Measurements from ENCODE around the gene GREB1.
"Not testable (repeated sequence)": the region's sequence is repeated elsewhere in the genome, so short reads cannot be mapped to it uniquely, and the experiment has no call there.

Gene GREB1

GRCh38 chr2:11647834-11648600 is 114.2 kb downstream of the GREB1 start:
- no peak for DNase-seq

GRCh38 chr2:11649093-11649492 is 115.2 kb downstream of the GREB1 start:
- no peak for DNase-seq

GRCh38 chr2:11651856-11652548 is 118.2 kb downstream of the GREB1 start:
- DNase-seq = no peak

GRCh38 chr2:11652553-11652952 is 118.7 kb downstream of the GREB1 start:
- no peak for DNase-seq

GRCh38 chr2:11655495-11655894 is 121.7 kb downstream of the GREB1 start:
- DNase-seq = no peak

GRCh38 chr2:11656252-11656651 is 122.4 kb downstream of the GREB1 start:
- DNase-seq = no peak

GRCh38 chr2:11656671-11657101 is 122.8 kb downstream of the GREB1 start:
- no peak for DNase-seq

- no peak for DNase-seq
Observed at GRCh38 chr2:11657195-11657594, 123.3 kb downstream of the GREB1 start.

- no peak for DNase-seq
Observed at GRCh38 chr2:11657646-11658045, 123.8 kb downstream of the GREB1 start.

GRCh38 chr2:11658208-11659114 is 124.6 kb downstream of the GREB1 start:
- no peak for DNase-seq

GRCh38 chr2:11659115-11659475 is 125.2 kb downstream of the GREB1 start:
- DNase-seq = no peak

- DNase-seq = no peak
Observed at GRCh38 chr2:11659851-11660250, 126.0 kb downstream of the GREB1 start.

GRCh38 chr2:11660396-11660795 is 126.6 kb downstream of the GREB1 start:
- DNase-seq = not testable (repeated sequence)

- DNase-seq = no peak
Observed at GRCh38 chr2:11661891-11662435, 128.1 kb downstream of the GREB1 start.

- DNase-seq = no peak
Observed at GRCh38 chr2:11662882-11663281, 129.0 kb downstream of the GREB1 start.

GRCh38 chr2:11663427-11663826 is 129.6 kb downstream of the GREB1 start:
- DNase-seq = no peak

GRCh38 chr2:11665028-11665427 is 131.2 kb downstream of the GREB1 start:
- no peak for DNase-seq

- no peak for DNase-seq
Observed at GRCh38 chr2:11665510-11666362, 131.9 kb downstream of the GREB1 start.

GRCh38 chr2:11667194-11667593 is 133.3 kb downstream of the GREB1 start:
- no peak for DNase-seq

GRCh38 chr2:11667866-11668637 is 134.2 kb downstream of the GREB1 start:
- DNase-seq = no peak

All from activated T-cell treated with anti-CD3 and anti-CD28 coated beads, Interleukin-2, amount 50 U/mL, for 1 hour (primary cell).